ENCODE data around the gene NANS. TPM values are rescaled to one million over a fixed set of nuclear protein-coding genes. Genes with fewer than 3 reads are reported as not detected.
"Not testable (repeated sequence)": the region's sequence is repeated elsewhere in the genome, so short reads cannot be mapped to it uniquely, and the experiment has no call there.

Gene NANS
- total RNA-seq, 4 donors from 2014 or later: 37.5 to 187 (median 54.8) TPM

GRCh38 chr9:98018347-98018746 lies 38.2 kb upstream of the NANS start:
- Histone ChIP-seq H3K27ac (no peak overlapping the region), H3K4me3 (no peak overlapping the region), H3K4me1 (no peaks in the 10 kb centered on the region), H3K36me3 (no peaks in the 10 kb centered on the region), H3K9me3 (no peaks in the 10 kb centered on the region), H3K27me3 (no peaks in the 10 kb centered on the region)
- intact Hi-C loops (cut with DNase I; ENCODE audit: low total_unique reads): no loop called here
- no peak for TF ChIP-seq POLR2A (IDR thresholded peaks at IDR 0.05)
- TF ChIP-seq CTCF (IDR thresholded peaks at IDR 0.05): no peak
- no peak for DNase-seq

GRCh38 chr9:98019098-98019497 lies 37.4 kb upstream of the NANS start:
- H3K4me1 ChIP-seq: no peaks in the 10 kb centered on the region
- H3K4me3 ChIP-seq: no peak overlapping the region
- TF ChIP-seq CTCF (IDR thresholded peaks at IDR 0.05) (no peak), POLR2A (IDR thresholded peaks at IDR 0.05) (no peak)
- intact Hi-C loops (cut with DNase I; ENCODE audit: low total_unique reads): no loop called here
- H3K27ac ChIP-seq: no peak overlapping the region
- no peaks in the 10 kb centered on the region for H3K9me3 ChIP-seq
- H3K36me3 ChIP-seq: no peaks in the 10 kb centered on the region
- H3K27me3 ChIP-seq: no peaks in the 10 kb centered on the region
- no peak for DNase-seq

- DNase-seq; H3K4me3 ChIP-seq; H3K9me3 ChIP-seq; H3K36me3 ChIP-seq; H3K27ac ChIP-seq; H3K27me3 ChIP-seq; H3K4me1 ChIP-seq; intact Hi-C loops (cut with DNase I; ENCODE audit: low total_unique reads): not testable (repeated sequence)
These were observed 36.7 kb upstream of the NANS start for GRCh38 chr9:98019869-98020268.

GRCh38 chr9:98020476-98021145 lies 35.9 kb upstream of the NANS start:
- TF ChIP-seq CTCF (IDR thresholded peaks at IDR 0.05): no peak
- TF ChIP-seq POLR2A (IDR thresholded peaks at IDR 0.05): no peak
- Histone ChIP-seq H3K27ac (no peak overlapping the region), H3K4me1 (no peaks in the 10 kb centered on the region), H3K4me3 (no peak overlapping the region), H3K36me3 (no peaks in the 10 kb centered on the region), H3K9me3 (no peaks in the 10 kb centered on the region), H3K27me3 (no peaks in the 10 kb centered on the region)
- intact Hi-C loops (cut with DNase I; ENCODE audit: low total_unique reads): no loop called here
- no peak for DNase-seq

GRCh38 chr9:98021306-98022040 lies 35.1 kb upstream of the NANS start:
- Histone ChIP-seq H3K4me3 (no peak overlapping the region), H3K36me3 (no peaks in the 10 kb centered on the region), H3K27ac (no peak overlapping the region), H3K9me3 (no peaks in the 10 kb centered on the region), H3K27me3 (no peaks in the 10 kb centered on the region), H3K4me1 (no peaks in the 10 kb centered on the region)
- intact Hi-C loops (cut with DNase I; ENCODE audit: low total_unique reads): no loop called here
- DNase-seq: no peak
- TF ChIP-seq CTCF (IDR thresholded peaks at IDR 0.05) (no peak), POLR2A (IDR thresholded peaks at IDR 0.05) (no peak)
